Skin epidermis (tissue), 12 donors: ENCODE results near the gene SRA1.

Experiments
- H3K27ac ChIP-seq, 21 experiments: fragments of 200-600 bp; sonication (generic) in 11 of 21; one replicate each; pipeline ENCODE4 v1.5.0; 2020; ENCODE audit warnings: mild to moderate bottlenecking in 3 of 21, inconsistent platforms in 2 of 21, moderate library complexity in 2 of 21
- H3K4me3 ChIP-seq, 7 experiments: fragments of 200-600 bp; sonication (generic) in 2 of 7; one replicate each; pipeline ENCODE4 v1.5.0; 2020; ENCODE audit warnings: inconsistent platforms in 2 of 7, mild to moderate bottlenecking in 2 of 7, moderate library complexity in 1 of 7

Gene SRA1

DNA sequence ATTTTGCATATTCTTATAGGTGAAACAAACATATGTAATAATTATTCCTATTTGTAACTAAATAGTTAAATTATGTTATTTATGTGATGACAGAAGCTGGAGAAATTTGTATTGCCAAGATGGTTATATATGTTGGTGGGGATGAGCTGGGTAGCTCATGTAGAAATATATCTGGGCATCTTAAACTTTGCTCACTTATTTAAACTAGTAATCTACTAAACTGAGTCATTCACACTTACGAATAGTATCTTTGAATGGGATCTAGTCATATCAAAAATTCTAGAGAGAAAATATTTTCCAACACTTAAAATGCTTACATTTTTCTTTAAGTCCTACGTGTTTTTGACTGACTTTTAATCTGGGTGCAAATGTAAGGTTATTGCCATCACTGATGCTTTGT, 54.4 kb downstream of the SRA1 start:
- no peak overlapping the region for H3K4me3 ChIP-seq
- H3K27ac ChIP-seq: no peak overlapping the region
